ENCODE measurements around the gene CCDC200. TPM values are rescaled to one million over a fixed set of nuclear protein-coding genes. Genes with fewer than 3 reads are reported as not detected.
"Not testable (repeated sequence)": the region's sequence is repeated elsewhere in the genome, so short reads cannot be mapped to it uniquely, and the experiment has no call there.

Gene CCDC200
- total and polyA plus RNA-seq, 4 donors: 0.55 to 11.0 (median 4.4) TPM; not detected in 1

DNA sequence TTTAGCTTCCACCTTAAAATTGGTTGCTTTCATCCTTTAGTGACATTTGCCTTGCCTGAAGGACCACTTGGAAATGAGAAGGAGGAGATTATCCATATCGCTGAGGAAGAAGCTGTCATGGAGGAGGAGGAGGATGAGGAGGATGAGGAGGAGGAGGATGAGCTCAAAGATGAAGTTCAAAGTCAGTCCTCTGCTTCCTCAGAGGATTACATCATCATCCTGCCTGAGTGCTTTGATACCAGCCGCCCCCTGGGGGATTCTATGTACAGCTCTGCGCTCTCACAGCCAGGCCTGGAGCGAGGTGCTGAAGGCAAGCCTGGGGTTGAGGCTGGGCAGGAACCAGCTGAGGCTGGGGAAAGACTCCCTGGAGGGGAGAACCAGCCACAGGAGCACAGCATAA, 28.3 kb downstream of the CCDC200 start:
- Histone ChIP-seq H3K36me3 (ENCODE audit: control insufficient read depth, insufficient read depth, low read length) (peaks cover 91% of the 10 kb centered on the region), H3K4me3 (ENCODE audit: low read depth, low read length) (no peak overlapping the region), H3K9me3 (ENCODE audit: control insufficient read depth, insufficient read depth, low read length) (no peaks in the 10 kb centered on the region), H3K4me1 (ENCODE audit: control insufficient read depth, insufficient read depth, low read length) (no peaks in the 10 kb centered on the region), H3K27ac (ENCODE audit: low read depth, low read length) (no peak overlapping the region), H3K27me3 (ENCODE audit: control insufficient read depth, insufficient read depth, low read length) (no peaks in the 10 kb centered on the region)
- WGBS (ENCODE audit: insufficient coverage): 93% methylated on average over 3 of the region's 4 CpGs
- no peak for DNase-seq (ENCODE audit: low read depth in 4 of 6, low spot score in 6 of 6)

DNA sequence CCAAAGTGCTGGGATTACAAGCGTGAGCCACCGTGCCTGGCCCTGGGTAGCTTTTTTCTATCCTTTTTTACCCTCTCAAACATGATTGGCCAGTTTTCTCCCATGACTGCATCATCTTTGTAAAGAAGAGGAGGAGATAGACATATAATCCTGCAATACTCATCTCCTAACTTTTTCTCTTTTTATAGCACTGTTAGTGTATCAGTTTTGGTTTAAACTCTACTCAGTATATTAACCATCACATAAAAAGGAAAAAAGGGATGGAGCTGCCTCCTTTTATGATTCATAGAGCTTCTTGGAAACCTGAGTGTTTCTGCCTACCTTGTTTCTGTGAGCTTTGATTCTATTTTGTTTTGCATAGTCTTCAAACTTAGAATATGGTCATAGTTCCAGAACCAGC, 28.8 kb downstream of the CCDC200 start:
- WGBS (ENCODE audit: insufficient coverage): no CpG with 5 or more reads among the region's 2 CpGs
- Histone ChIP-seq H3K27ac (ENCODE audit: low read depth, low read length) (no peak overlapping the region), H3K9me3 (ENCODE audit: control insufficient read depth, insufficient read depth, low read length) (no peaks in the 10 kb centered on the region), H3K4me3 (ENCODE audit: low read depth, low read length) (no peak overlapping the region), H3K36me3 (ENCODE audit: control insufficient read depth, insufficient read depth, low read length) (peaks cover 89% of the 10 kb centered on the region), H3K27me3 (ENCODE audit: control insufficient read depth, insufficient read depth, low read length) (no peaks in the 10 kb centered on the region), H3K4me1 (ENCODE audit: control insufficient read depth, insufficient read depth, low read length) (no peaks in the 10 kb centered on the region)
- no peak for DNase-seq (ENCODE audit: low read depth in 4 of 6, low spot score in 6 of 6)

DNA sequence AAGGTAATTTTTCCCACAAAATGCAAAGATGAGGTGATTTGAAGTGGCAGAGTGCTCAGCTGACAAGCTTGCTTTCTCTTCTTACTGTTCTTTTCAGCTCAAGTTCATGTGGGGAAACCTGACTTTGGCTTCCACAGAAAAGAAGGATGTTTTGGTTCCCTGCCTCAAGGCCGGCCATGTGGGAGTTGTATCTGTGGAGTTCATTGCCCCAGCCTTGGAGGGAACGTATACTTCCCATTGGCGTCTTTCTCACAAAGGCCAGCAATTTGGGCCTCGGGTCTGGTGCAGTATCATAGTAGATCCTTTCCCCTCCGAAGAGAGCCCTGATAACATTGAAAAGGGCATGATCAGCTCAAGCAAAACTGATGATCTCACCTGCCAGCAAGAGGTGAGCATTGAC, 35.2 kb downstream of the CCDC200 start:
- WGBS (ENCODE audit: insufficient coverage): 98% methylated on average over 5 of the region's 5 CpGs

DNA sequence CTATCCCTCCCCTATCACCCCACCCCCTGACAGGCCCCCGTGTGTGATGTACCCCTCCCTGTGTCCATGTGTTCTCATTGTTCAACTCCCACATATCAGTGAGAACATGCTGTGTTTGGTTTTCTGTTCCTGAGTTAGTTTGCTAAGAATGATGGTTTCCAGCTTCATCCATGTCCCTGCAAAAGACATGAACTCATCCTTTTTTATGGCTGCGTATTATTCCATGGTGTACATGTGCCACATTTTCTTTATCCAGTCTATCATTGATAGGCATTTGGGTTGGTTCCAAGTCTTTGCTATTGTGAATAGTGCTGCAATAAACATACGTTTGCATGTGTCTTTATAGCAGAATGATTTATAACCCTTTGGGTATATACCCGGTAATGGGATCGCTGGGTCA, 41.8 kb downstream of the CCDC200 start:
- 100% methylated on average over 1 of the region's 5 CpGs for WGBS (ENCODE audit: insufficient coverage)
- not testable (repeated sequence) for H3K4me3 ChIP-seq (ENCODE audit: low read depth, low read length); H3K9me3 ChIP-seq (ENCODE audit: control insufficient read depth, insufficient read depth, low read length); DNase-seq (ENCODE audit: low read depth in 4 of 6, low spot score in 6 of 6); H3K4me1 ChIP-seq (ENCODE audit: control insufficient read depth, insufficient read depth, low read length); H3K27ac ChIP-seq (ENCODE audit: low read depth, low read length); H3K27me3 ChIP-seq (ENCODE audit: control insufficient read depth, insufficient read depth, low read length)
- H3K36me3 ChIP-seq (ENCODE audit: control insufficient read depth, insufficient read depth, low read length): peaks cover 65% of the 10 kb centered on the region

More for the DNA sequence above, 35.2 kb downstream of the CCDC200 start:
- H3K4me3 ChIP-seq (ENCODE audit: low read depth, low read length): no peak overlapping the region
- no peak overlapping the region for H3K27ac ChIP-seq (ENCODE audit: low read depth, low read length)
- no peak for DNase-seq (ENCODE audit: low read depth in 4 of 6, low spot score in 6 of 6)
- H3K9me3 ChIP-seq (ENCODE audit: control insufficient read depth, insufficient read depth, low read length): no peaks in the 10 kb centered on the region
- H3K27me3 ChIP-seq (ENCODE audit: control insufficient read depth, insufficient read depth, low read length): no peaks in the 10 kb centered on the region
- H3K4me1 ChIP-seq (ENCODE audit: control insufficient read depth, insufficient read depth, low read length): no peaks in the 10 kb centered on the region
- H3K36me3 ChIP-seq (ENCODE audit: control insufficient read depth, insufficient read depth, low read length): peaks cover 86% of the 10 kb centered on the region

DNA sequence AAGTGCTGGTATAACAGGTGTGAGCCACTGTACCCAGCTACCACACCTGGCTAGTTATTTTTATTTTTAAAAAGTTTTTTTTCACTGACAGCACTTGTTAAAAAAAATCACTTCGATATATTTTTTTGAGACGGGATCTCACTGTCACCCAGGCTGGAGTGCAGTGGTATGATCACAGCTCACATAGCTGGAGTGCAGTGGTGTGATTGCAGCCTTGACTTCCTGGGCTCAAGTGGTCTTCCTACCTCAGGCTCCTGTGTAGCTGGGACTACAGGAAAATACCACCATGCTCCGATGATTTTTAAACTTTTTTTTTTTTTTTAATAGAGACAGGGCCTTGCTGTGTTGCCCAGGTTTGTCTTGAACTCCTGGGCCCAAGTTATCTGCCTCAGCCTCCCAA, 44.5 kb downstream of the CCDC200 start:
- no peak overlapping the region for H3K27ac ChIP-seq (ENCODE audit: low read depth, low read length)
- H3K36me3 ChIP-seq (ENCODE audit: control insufficient read depth, insufficient read depth, low read length): peaks cover 52% of the 10 kb centered on the region
- DNase-seq (ENCODE audit: low read depth in 4 of 6, low spot score in 6 of 6): no peak
- no peaks in the 10 kb centered on the region for H3K9me3 ChIP-seq (ENCODE audit: control insufficient read depth, insufficient read depth, low read length)
- no peaks in the 10 kb centered on the region for H3K4me1 ChIP-seq (ENCODE audit: control insufficient read depth, insufficient read depth, low read length)
- H3K27me3 ChIP-seq (ENCODE audit: control insufficient read depth, insufficient read depth, low read length): no peaks in the 10 kb centered on the region
- WGBS (ENCODE audit: insufficient coverage): 80% methylated on average over 1 of the region's 3 CpGs
- no peak overlapping the region for H3K4me3 ChIP-seq (ENCODE audit: low read depth, low read length)

DNA sequence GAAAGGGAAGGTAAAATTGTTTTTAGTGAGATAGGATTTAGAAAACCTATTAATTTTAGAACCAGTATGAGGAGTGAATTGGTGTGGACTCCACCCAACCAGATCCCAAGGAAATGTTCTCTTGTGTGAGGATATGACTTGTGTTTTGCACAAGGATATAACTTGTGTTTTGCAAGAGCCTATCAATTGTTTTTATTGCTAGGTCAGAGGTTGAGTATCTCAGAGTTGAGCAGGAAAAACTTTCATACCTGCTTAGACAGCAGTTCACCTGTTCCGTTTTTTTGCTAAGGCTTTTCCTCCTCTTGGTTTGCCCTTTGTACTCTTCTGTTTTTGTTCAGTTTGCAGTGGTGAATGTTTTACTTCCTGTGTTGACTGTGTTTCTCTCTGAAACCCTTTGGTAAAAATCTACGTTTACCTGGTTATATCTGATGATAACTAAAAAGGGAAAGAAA, 52.3 kb downstream of the CCDC200 start:
- WGBS (ENCODE audit: insufficient coverage): no CpG with 5 or more reads among the region's 2 CpGs
- Histone ChIP-seq H3K4me1 (ENCODE audit: control insufficient read depth, insufficient read depth, low read length) (peaks cover 12% of the 10 kb centered on the region), H3K27ac (ENCODE audit: low read depth, low read length) (no peak overlapping the region), H3K36me3 (ENCODE audit: control insufficient read depth, insufficient read depth, low read length) (peaks cover 22% of the 10 kb centered on the region), H3K9me3 (ENCODE audit: control insufficient read depth, insufficient read depth, low read length) (no peaks in the 10 kb centered on the region), H3K27me3 (ENCODE audit: control insufficient read depth, insufficient read depth, low read length) (no peaks in the 10 kb centered on the region), H3K4me3 (ENCODE audit: low read depth, low read length) (no peak overlapping the region)
- no peak for DNase-seq (ENCODE audit: low read depth in 4 of 6, low spot score in 6 of 6)

DNA sequence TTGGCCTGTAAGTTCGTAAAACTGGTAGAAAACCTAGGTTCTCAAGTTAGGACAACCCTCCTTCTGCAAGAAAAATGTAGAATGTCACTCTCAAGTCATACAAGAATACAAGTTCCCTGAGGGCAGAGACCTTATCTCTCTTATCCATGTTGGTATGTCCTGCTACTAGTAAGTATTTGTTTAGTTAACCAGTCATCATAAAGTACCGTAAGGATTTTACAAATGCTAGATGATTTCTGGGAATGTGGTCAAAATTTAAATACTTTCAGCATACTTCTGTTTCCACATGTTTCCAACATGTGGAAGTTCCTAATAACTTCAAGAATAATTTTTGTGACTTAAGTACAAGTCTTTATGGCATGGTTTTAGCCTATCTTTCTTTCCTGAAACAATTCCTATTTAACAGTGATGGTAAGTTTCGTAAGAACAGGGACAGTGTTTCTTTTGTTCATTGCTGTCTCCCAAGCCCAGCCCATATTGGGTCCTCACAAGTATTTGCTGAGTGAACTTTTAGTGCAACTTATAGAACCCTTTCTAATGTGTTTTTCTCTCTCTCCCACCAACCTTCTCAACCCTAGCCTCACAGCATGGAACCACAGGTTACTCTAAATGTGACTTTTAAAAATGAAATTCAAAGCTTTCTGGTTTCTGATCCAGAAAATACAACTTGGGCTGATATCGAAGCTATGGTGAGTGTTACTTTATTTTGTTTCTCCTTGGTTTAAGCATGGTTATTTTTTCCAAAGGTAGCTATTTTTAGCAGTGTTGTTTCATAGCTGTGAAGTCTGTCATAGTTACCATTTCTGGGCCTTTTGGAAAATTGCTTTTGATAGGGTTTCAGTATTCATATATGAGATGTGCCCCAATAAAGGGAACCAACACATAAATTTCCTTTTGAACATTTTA, 53.0 kb downstream of the CCDC200 start:
- Histone ChIP-seq H3K4me3 (ENCODE audit: low read depth, low read length) (no peak overlapping the region), H3K9me3 (ENCODE audit: control insufficient read depth, insufficient read depth, low read length) (no peaks in the 10 kb centered on the region), H3K27me3 (ENCODE audit: control insufficient read depth, insufficient read depth, low read length) (no peaks in the 10 kb centered on the region), H3K4me1 (ENCODE audit: control insufficient read depth, insufficient read depth, low read length) (peaks cover 12% of the 10 kb centered on the region), H3K27ac (ENCODE audit: low read depth, low read length) (peak overlapping the region; percentile 1), H3K36me3 (ENCODE audit: control insufficient read depth, insufficient read depth, low read length) (peaks cover 17% of the 10 kb centered on the region)
- WGBS (ENCODE audit: insufficient coverage): 100% methylated on average over 1 of the region's 4 CpGs
- DNase-seq (ENCODE audit: low read depth in 4 of 6, low spot score in 6 of 6): no peak

DNA sequence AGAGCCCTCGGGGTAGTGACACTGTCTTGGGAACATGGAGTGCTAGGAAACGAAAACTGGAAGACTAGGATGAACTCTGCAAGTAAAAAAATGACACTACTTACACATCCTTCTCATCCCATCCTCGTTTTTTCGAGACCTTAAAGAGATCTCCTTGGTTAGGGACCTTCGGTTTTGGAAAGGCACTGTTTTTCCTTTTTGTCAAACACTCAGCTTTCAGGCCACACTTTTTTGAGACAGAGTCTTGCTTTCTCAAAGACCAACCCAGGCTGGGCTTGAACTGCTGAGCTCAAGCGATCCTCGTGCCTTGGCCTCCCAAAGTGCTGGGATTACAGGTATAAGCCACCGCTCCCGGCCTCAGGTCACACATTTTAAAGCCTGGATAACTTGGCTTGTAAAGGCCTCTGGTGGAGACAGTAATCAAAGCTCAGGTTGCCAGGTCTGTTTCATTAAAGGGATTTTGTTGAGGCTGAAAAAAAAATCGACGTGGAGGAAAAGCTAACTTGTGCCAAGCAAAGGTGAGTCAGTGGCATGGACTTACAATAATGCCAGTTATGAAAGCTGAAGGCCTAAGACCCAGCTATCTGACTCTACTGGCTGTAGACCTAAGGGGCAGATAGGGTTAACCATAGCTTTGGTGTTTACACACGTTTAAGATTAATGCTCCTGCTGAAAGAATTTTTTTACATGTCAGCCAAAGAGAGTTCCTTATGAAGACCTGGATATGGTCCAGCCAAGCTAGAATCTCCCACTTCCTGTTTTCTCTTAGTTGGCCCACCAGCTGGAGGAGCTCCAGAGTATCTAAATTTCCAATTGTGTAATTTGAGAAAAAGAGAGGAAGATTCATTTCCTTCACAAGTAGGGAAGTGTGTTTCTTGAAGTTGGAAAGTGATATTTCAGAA, 56.6 kb downstream of the CCDC200 start:
- Histone ChIP-seq H3K9me3 (ENCODE audit: control insufficient read depth, insufficient read depth, low read length) (no peaks in the 10 kb centered on the region), H3K27me3 (ENCODE audit: control insufficient read depth, insufficient read depth, low read length) (no peaks in the 10 kb centered on the region), H3K27ac (ENCODE audit: low read depth, low read length) (peak overlapping the region; percentile 98), H3K4me3 (ENCODE audit: low read depth, low read length) (peak overlapping the region; percentile 70), H3K4me1 (ENCODE audit: control insufficient read depth, insufficient read depth, low read length) (peaks cover 31% of the 10 kb centered on the region), H3K36me3 (ENCODE audit: control insufficient read depth, insufficient read depth, low read length) (peaks cover 8% of the 10 kb centered on the region)
- 35% methylated on average over 9 of the region's 12 CpGs for WGBS (ENCODE audit: insufficient coverage)
- DNase-seq (ENCODE audit: low read depth in 4 of 6, low spot score in 6 of 6): peak in 4 of 6 donors; percentile 15 to 76 (median 47)

Measured in spinal cord (tissue), 10 donors.